ENCODE data around the gene PITX1.

Gene PITX1

DNA sequence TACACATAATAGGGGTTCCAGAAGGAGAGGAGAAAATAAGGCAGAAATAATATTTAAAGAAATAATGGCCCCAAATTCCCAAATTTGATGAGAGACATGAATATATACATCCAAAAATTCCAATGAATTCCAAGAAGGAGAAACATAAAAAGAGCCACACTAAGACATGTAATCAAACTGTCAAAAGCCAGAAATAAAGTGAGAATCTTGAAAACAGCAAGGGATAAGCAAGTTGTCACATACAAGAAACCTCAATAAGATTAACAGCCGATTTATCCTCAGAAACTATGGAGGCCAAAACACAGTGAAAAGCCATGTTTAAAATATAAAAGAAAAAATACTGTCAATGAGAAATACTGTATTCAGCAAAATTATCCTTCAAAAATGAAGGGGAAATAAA lies 51.8 kb downstream of the PITX1 start:
- DNase-seq (ENCODE audit: low read depth), result no peak
- H3K4me3 ChIP-seq (ENCODE audit: low read depth, low read length), result no peak overlapping the region
- in situ Hi-C loops (cut with HindIII; ENCODE audit: low sequenced_read_pairs), result no loop called here
- TF ChIP-seq, protein P1, sequence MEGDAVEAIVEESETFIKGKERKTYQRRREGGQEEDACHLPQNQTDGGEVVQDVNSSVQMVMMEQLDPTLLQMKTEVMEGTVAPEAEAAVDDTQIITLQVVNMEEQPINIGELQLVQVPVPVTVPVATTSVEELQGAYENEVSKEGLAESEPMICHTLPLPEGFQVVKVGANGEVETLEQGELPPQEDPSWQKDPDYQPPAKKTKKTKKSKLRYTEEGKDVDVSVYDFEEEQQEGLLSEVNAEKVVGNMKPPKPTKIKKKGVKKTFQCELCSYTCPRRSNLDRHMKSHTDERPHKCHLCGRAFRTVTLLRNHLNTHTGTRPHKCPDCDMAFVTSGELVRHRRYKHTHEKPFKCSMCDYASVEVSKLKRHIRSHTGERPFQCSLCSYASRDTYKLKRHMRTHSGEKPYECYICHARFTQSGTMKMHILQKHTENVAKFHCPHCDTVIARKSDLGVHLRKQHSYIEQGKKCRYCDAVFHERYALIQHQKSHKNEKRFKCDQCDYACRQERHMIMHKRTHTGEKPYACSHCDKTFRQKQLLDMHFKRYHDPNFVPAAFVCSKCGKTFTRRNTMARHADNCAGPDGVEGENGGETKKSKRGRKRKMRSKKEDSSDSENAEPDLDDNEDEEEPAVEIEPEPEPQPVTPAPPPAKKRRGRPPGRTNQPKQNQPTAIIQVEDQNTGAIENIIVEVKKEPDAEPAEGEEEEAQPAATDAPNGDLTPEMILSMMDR (IDR thresholded peaks at IDR 0.05; ENCODE audit: low read depth, low read length, missing control alignments), result no peak

DNA sequence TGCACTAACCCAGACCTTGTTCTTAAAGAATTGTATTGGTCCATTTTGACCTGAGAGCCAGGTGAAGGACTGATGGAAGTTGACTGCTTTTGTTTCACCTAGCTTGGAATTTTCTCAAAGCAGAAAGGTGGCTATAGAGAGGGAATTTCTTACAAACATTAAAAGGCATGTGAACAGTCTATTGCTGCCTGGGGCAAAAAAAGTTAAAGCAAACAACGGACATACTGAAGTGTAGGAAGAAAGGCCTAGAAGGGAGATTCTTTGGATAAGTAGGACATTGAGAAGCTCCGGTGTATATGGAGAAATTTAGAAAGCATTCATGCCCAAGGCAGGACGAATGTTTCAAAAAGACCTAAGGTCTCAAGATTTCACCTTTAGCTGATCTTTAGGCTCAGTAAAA lies 54.6 kb downstream of the PITX1 start:
- TF ChIP-seq, protein P1 (IDR thresholded peaks at IDR 0.05; ENCODE audit: low read depth, low read length, missing control alignments), result no peak
- no peak overlapping the region for H3K4me3 ChIP-seq (ENCODE audit: low read depth, low read length)
- DNase-seq (ENCODE audit: low read depth), result no peak
- in situ Hi-C loops (cut with HindIII; ENCODE audit: low sequenced_read_pairs), result no loop called here
